Right lobe of liver (tissue), 6 donors: ENCODE data around the gene MRPL24. TPM values are rescaled to one million over a fixed set of nuclear protein-coding genes. Genes with fewer than 3 reads are reported as not detected.

Experiments
- ATAC-seq, 4 donors: fragments of 200-7000 bp; cut with Tn5 transposase; one replicate each; pipeline ENCODE4 v1.9.1; 2020; ENCODE audit warnings: mild to moderate bottlenecking in 4 of 4, moderate library complexity in 4 of 4
- DNase-seq, 3 donors: peaks; one replicate each; pipeline ENCODE4 v3.0.0-alpha.2; 2020
- H3K27ac ChIP-seq, 3 donors: fragments of 200-600 bp; one replicate each; pipeline ENCODE4 v1.8.0; 2022
- H3K27me3 ChIP-seq, 2 donors: fragments of 200-600 bp; one replicate each; pipeline ENCODE4 v1.8.0; 2022
- H3K36me3 ChIP-seq, 4 donors: fragments of 200-600 bp; sonication (generic) in 1 of 4; one replicate each; pipeline versions ENCODE4 v1.5.1 to v1.8.0; 2017 to 2022; ENCODE audit warnings: control low read depth in 1 of 4
- H3K4me1 ChIP-seq, 4 donors: fragments of 200-600 bp; sonication (generic) in 1 of 4; one replicate each; pipeline versions ENCODE4 v1.5.1 to v1.8.0; 2017 to 2022; ENCODE audit warnings: control low read depth in 1 of 4
- H3K4me3 ChIP-seq, 3 donors: fragments of 200-600 bp; one replicate each; pipeline ENCODE4 v1.8.0; 2022
- H3K9me3 ChIP-seq, 4 donors: fragments of 200-600 bp; sonication (generic) in 1 of 4; one replicate each; pipeline versions ENCODE4 v1.5.1 to v1.8.0; 2017 to 2022; ENCODE audit warnings: control low read depth in 1 of 4
- CTCF ChIP-seq, 4 donors: fragments of 200-600 bp in 3 of 4; fragments of 450-650 bp in 1 of 4; IDR thresholded peaks; one replicate each; pipeline versions ENCODE4 v1.5.1 to v1.8.0; 2016 to 2022; ENCODE audit warnings: antibody characterized with exemption in 4 of 4, mild to moderate bottlenecking in 2 of 4
- POLR2A ChIP-seq: fragments of 450-650 bp; IDR thresholded peaks from one replicate; pipeline ENCODE4 v1.6.1; 2017; ENCODE audit warnings: antibody characterized with exemption, mild to moderate bottlenecking
- WGBS: methylation state at CpG from one replicate; pipeline ENCODE4 v1.1.6; 2018; ENCODE audit warnings: low coverage, low lambda C conversion rate; ENCODE audit not compliant: insufficient coverage; ENCODE audit errors: missing lambda C conversion rate; 5-methylcytosine and 5-hydroxymethylcytosine counted together
- intact Hi-C, 2 donors: fragments of 100-400 bp; cut with DNase I; formaldehyde crosslinking; loops; one replicate each; pipeline versions ENCODE4 v1.11.2 to v1.14.1; 2022
- total RNA-seq, 6 experiments: library from RNA; depleted of rRNA in 2 of 6; stranded (reverse); fragments of >200 nt in 2 of 6; fragmentation: NEBNext Ultra II Directional in 3 of 6; extraction: Animal tissue kit (Norgen Biotek cat#: 25700) in 3 of 6; gene quantifications; one replicate each; pipeline versions ENCODE4 v1.1.0 to v1.2.4, GENCODE V29; 2016 to 2023
- donor health status: DM: no; HTN: yes; CAD: no.
- donor health status: DM: no; HTN: no; CAD: no.
- donor health status: DM: no; HTN: no; CAD: no.
- donor health status: DM: no; HTN: yes; CAD: no.
- donor health status: DM: no; HTN: yes; CAD: no.

Gene MRPL24
- total RNA-seq, 6 experiments from 2014 or later = 47.2 to 83.2 (median 61.4) TPM

GRCh38 chr1:156709031-156709430 lies 31.9 kb downstream of the MRPL24 start:
- peaks cover 0 to 24% of the 10 kb centered on the region in 2 donors for H3K27me3 ChIP-seq
- no peak overlapping the region for H3K27ac ChIP-seq
- ATAC-seq (no peak), DNase-seq (no peak)
- H3K4me3 ChIP-seq = no peak overlapping the region
- peaks cover 0 to 16% (median 9%) of the 10 kb centered on the region in 4 donors for H3K4me1 ChIP-seq
- TF ChIP-seq CTCF (IDR thresholded peaks at IDR 0.05) (no peak), POLR2A (no peak)
- intact Hi-C loops = no loop called here
- no peaks in the 10 kb centered on the region for H3K9me3 ChIP-seq
- 67% methylated on average over 2 of the region's 4 CpGs for WGBS
- no peaks in the 10 kb centered on the region for H3K36me3 ChIP-seq

GRCh38 chr1:156708218-156708661 lies 32.6 kb downstream of the MRPL24 start:
- DNase-seq = no peak
- intact Hi-C loops = no loop called here
- ATAC-seq = no peak
- H3K27me3 ChIP-seq = peaks cover 0 to 30% of the 10 kb centered on the region in 2 donors
- no peak overlapping the region for H3K4me3 ChIP-seq
- TF ChIP-seq CTCF (IDR thresholded peaks at IDR 0.05) (no peak), POLR2A (no peak)
- H3K4me1 ChIP-seq = peaks cover 0 to 16% (median 9%) of the 10 kb centered on the region in 4 donors
- no peaks in the 10 kb centered on the region for H3K9me3 ChIP-seq
- 38% methylated on average over 3 of the region's 4 CpGs for WGBS
- no peak overlapping the region for H3K27ac ChIP-seq
- no peaks in the 10 kb centered on the region for H3K36me3 ChIP-seq

GRCh38 chr1:156707417-156708217 lies 33.3 kb downstream of the MRPL24 start:
- ATAC-seq (no peak), DNase-seq (no peak)
- intact Hi-C loops = no loop called here
- Histone ChIP-seq H3K4me3 (no peak overlapping the region), H3K27me3 (peaks cover 0 to 31% of the 10 kb centered on the region in 2 donors), H3K9me3 (no peaks in the 10 kb centered on the region), H3K4me1 (peaks cover 0 to 16% (median 9%) of the 10 kb centered on the region in 4 donors), H3K27ac (no peak overlapping the region), H3K36me3 (no peaks in the 10 kb centered on the region)
- TF ChIP-seq CTCF (IDR thresholded peaks at IDR 0.05) (no peak), POLR2A (no peak)
- 47% methylated on average over 7 of the region's 8 CpGs for WGBS

- intact Hi-C loops = no loop called here
- Histone ChIP-seq H3K4me3 (no peak overlapping the region), H3K27ac (no peak overlapping the region), H3K36me3 (no peaks in the 10 kb centered on the region), H3K4me1 (peaks cover 0 to 16% (median 9%) of the 10 kb centered on the region in 4 donors), H3K9me3 (no peaks in the 10 kb centered on the region), H3K27me3 (peaks cover 0 to 31% of the 10 kb centered on the region in 2 donors)
- TF ChIP-seq CTCF (IDR thresholded peaks at IDR 0.05) = no peak
- no peak for DNase-seq
- peak; percentile 10 to 34 (median 23) for ATAC-seq
- 7% methylated on average over 3 of the region's 29 CpGs for whole genome bisulfite sequencing
These were observed 34.1 kb downstream of the MRPL24 start for GRCh38 chr1:156706657-156707416.
